ENCODE results near the gene ZIC4.

ZIC4 gene

DNA sequence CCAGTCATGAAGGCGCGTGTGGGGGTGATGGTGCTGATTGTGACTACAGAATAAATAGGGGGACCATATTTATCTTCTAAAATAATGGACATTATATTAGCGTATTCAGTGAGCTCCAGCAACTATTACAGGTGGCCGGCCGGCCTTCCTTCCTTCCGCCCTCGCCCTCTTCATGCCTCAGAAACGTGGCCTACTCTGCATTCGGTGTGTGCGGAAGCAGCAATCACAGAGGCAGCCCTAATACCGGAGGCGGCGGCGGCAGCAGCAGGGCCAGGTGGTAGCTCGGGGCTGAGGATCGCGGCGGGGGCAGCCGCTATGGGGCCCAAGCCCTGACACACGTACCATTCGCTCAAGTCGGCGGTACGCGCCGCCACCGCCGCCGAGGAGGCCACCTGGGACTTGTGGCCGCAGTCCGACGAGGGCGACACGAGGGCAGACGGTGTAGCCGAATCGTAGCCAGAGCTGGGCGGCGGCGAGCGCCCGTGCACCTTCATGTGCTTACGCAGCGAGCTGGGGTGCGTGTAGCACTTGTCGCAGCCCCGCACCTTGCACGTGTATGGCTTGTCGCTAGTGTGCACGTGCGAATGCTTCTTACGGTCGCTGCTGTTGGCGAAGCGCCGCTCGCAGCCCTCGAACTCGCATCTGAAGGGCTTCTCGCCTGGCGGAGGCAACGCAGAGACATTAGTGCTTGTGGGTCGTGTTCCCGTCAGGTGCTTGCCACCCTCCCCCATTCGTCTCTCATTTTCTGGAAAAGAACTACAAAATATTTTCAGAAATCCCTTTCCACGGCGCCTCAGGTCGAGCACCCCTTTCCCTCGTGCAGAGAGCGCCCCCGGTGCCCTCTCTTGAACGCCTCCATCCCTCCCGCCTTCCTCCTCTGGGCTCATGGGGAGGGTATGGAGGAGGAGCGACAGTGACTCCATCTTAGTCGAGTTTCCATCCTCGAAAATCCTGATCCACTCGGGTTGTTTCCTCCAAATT, 15.5 kb downstream of the ZIC4 start:
- H3K27me3 ChIP-seq (replicated peaks; ENCODE audit: control insufficient read depth, insufficient read depth, low read length, poor library complexity, severe bottlenecking): peaks cover 47% of the 10 kb centered on the region
- H3K36me3 ChIP-seq (ENCODE audit: control insufficient read depth, insufficient read depth, low read length): no peaks in the 10 kb centered on the region
- no peak for DNase-seq
- H3K27ac ChIP-seq (ENCODE audit: insufficient read depth, low read length, poor library complexity, severe bottlenecking): no peak overlapping the region
- no peaks in the 10 kb centered on the region for H3K4me1 ChIP-seq (ENCODE audit: control insufficient read depth, insufficient read depth, low read length, poor library complexity, severe bottlenecking)
- no peaks in the 10 kb centered on the region for H3K9me3 ChIP-seq (ENCODE audit: control insufficient read depth, low read length)
- no peak overlapping the region for H3K4me3 ChIP-seq (ENCODE audit: insufficient read depth, low read depth, low read length, poor library complexity, severe bottlenecking)

DNA sequence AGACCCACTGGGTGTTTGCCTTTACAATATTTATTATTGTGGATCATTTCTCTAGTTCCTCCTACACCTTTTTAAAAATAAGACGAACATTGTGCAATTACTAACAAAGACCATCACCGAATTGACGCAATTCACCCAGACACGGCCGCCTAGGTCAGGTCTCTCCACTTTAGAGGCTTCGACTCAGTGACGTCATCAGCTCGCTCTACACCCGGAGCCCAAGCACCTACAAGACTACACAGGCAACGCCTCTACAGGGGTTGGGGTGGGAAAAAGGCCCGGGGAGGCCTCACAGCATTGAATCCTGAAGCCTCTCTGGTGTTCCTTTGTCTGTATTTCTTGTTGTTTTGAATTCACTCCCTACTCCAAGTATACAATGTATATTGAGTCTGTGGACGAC, 16.6 kb downstream of the ZIC4 start:
- H3K27me3 ChIP-seq (replicated peaks; ENCODE audit: control insufficient read depth, insufficient read depth, low read length, poor library complexity, severe bottlenecking): peaks cover 58% of the 10 kb centered on the region
- H3K27ac ChIP-seq (ENCODE audit: insufficient read depth, low read length, poor library complexity, severe bottlenecking): no peak overlapping the region
- H3K9me3 ChIP-seq (ENCODE audit: control insufficient read depth, low read length): no peaks in the 10 kb centered on the region
- H3K36me3 ChIP-seq (ENCODE audit: control insufficient read depth, insufficient read depth, low read length): no peaks in the 10 kb centered on the region
- DNase-seq: no peak
- H3K4me1 ChIP-seq (ENCODE audit: control insufficient read depth, insufficient read depth, low read length, poor library complexity, severe bottlenecking): no peaks in the 10 kb centered on the region
- H3K4me3 ChIP-seq (ENCODE audit: insufficient read depth, low read depth, low read length, poor library complexity, severe bottlenecking): no peak overlapping the region

GRCh38 chr3:147388700-147389580, 17.4 kb downstream of the ZIC4 start:
- no peak for DNase-seq
- peaks cover 63% of the 10 kb centered on the region for H3K27me3 ChIP-seq (replicated peaks; ENCODE audit: control insufficient read depth, insufficient read depth, low read length, poor library complexity, severe bottlenecking)
- no peaks in the 10 kb centered on the region for H3K4me1 ChIP-seq (ENCODE audit: control insufficient read depth, insufficient read depth, low read length, poor library complexity, severe bottlenecking)
- H3K9me3 ChIP-seq (ENCODE audit: control insufficient read depth, low read length): no peaks in the 10 kb centered on the region
- no peak overlapping the region for H3K27ac ChIP-seq (ENCODE audit: insufficient read depth, low read length, poor library complexity, severe bottlenecking)
- H3K36me3 ChIP-seq (ENCODE audit: control insufficient read depth, insufficient read depth, low read length): no peaks in the 10 kb centered on the region
- H3K4me3 ChIP-seq (ENCODE audit: insufficient read depth, low read depth, low read length, poor library complexity, severe bottlenecking): no peak overlapping the region

GRCh38 chr3:147387885-147388699, 18.3 kb downstream of the ZIC4 start:
- H3K27me3 ChIP-seq (replicated peaks; ENCODE audit: control insufficient read depth, insufficient read depth, low read length, poor library complexity, severe bottlenecking): peaks cover 63% of the 10 kb centered on the region

DNA sequence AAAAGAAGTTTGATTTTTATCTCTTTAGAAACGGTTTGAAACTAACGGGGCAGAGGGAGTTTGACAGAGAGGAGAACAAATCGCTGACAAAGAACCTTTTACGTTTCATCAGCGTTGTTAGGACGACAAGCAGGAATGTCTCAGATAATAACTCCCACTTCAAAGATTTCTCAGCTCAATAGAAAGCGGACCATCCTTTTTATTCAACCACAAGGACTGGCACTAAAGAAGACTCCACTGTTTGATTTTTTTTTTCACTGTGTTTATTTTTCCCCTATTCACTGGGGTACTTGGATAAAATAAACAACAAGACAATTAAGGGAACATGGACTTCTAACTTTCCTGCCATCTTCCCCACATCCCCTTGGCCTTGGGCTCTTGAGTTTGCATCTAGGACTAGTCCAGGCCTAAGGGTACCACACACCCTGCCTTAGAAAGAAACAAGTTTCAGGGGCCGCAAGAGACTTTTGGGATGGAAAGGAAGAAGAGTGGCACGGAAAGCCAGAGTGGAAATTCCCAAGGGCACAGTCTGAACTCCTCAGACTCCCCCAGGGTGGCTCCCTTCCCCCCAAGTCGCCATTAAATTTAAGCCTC, 19.0 kb downstream of the ZIC4 start:
- no peak for DNase-seq
- Histone ChIP-seq H3K4me3 (ENCODE audit: insufficient read depth, low read depth, low read length, poor library complexity, severe bottlenecking) (no peak overlapping the region), H3K27ac (ENCODE audit: insufficient read depth, low read length, poor library complexity, severe bottlenecking) (no peak overlapping the region), H3K9me3 (ENCODE audit: control insufficient read depth, low read length) (no peaks in the 10 kb centered on the region), H3K4me1 (ENCODE audit: control insufficient read depth, insufficient read depth, low read length, poor library complexity, severe bottlenecking) (no peaks in the 10 kb centered on the region), H3K36me3 (ENCODE audit: control insufficient read depth, insufficient read depth, low read length) (no peaks in the 10 kb centered on the region), H3K27me3 (replicated peaks; ENCODE audit: control insufficient read depth, insufficient read depth, low read length, poor library complexity, severe bottlenecking) (peaks cover 57% of the 10 kb centered on the region)

More at GRCh38 chr3:147387885-147388699, 18.3 kb downstream of the ZIC4 start:
- no peak overlapping the region for H3K4me3 ChIP-seq (ENCODE audit: insufficient read depth, low read depth, low read length, poor library complexity, severe bottlenecking)
- no peaks in the 10 kb centered on the region for H3K9me3 ChIP-seq (ENCODE audit: control insufficient read depth, low read length)
- H3K27ac ChIP-seq (ENCODE audit: insufficient read depth, low read length, poor library complexity, severe bottlenecking): no peak overlapping the region
- H3K36me3 ChIP-seq (ENCODE audit: control insufficient read depth, insufficient read depth, low read length): no peaks in the 10 kb centered on the region
- DNase-seq: no peak
- H3K4me1 ChIP-seq (ENCODE audit: control insufficient read depth, insufficient read depth, low read length, poor library complexity, severe bottlenecking): no peaks in the 10 kb centered on the region

GRCh38 chr3:147385059-147386012, 21.0 kb downstream of the ZIC4 start:
- DNase-seq: no peak
- Histone ChIP-seq H3K9me3 (ENCODE audit: control insufficient read depth, low read length) (no peaks in the 10 kb centered on the region), H3K4me3 (ENCODE audit: insufficient read depth, low read depth, low read length, poor library complexity, severe bottlenecking) (no peak overlapping the region), H3K27me3 (replicated peaks; ENCODE audit: control insufficient read depth, insufficient read depth, low read length, poor library complexity, severe bottlenecking) (peaks cover 47% of the 10 kb centered on the region), H3K36me3 (ENCODE audit: control insufficient read depth, insufficient read depth, low read length) (no peaks in the 10 kb centered on the region), H3K4me1 (ENCODE audit: control insufficient read depth, insufficient read depth, low read length, poor library complexity, severe bottlenecking) (no peaks in the 10 kb centered on the region), H3K27ac (ENCODE audit: insufficient read depth, low read length, poor library complexity, severe bottlenecking) (no peak overlapping the region)

DNA sequence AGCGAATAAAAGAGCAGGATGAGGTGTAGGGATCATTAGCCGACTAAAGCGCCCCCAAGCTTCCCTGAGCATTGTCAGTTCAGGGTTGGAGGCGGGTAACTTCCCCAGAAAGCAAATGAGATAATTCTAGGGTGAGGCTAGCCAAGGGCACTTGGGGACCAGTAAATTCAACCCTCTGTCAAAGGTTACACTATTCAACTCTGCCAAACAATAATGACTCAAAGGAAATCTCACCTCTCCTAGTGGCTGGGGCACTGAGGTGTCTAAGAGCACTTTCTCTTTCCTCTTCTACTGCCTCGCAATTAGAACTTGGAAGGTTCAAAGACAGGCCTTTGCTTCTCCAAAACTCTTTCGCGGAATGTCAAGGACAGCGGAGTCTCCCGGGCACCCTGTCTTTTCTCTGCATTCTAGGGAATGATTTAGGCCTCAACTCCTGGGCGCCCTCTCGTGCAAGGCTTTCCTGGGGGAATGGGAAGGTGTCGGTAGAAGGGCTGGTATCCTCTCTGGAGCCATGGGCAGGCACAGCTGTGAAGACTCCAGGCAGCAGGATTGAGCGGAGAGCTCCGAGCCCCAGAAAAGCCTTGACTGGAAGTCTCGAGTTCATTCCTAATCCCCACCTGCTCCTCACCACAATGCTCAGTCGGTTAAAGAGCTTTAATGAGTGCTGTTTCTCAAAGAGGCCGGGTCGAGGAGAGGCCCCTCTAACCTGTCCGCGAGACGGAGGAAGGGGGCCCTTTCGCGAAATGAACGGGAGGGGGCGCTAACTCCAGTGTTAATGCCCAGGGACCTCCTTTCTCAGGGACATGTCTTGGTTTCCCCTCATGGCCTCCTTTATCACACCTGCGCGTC, 21.9 kb downstream of the ZIC4 start:
- no peaks in the 10 kb centered on the region for H3K9me3 ChIP-seq (ENCODE audit: control insufficient read depth, low read length)
- peaks cover 44% of the 10 kb centered on the region for H3K27me3 ChIP-seq (replicated peaks; ENCODE audit: control insufficient read depth, insufficient read depth, low read length, poor library complexity, severe bottlenecking)

GRCh38 chr3:147383617-147384016, 22.7 kb downstream of the ZIC4 start:
- Histone ChIP-seq H3K4me1 (ENCODE audit: control insufficient read depth, insufficient read depth, low read length, poor library complexity, severe bottlenecking) (no peaks in the 10 kb centered on the region), H3K27me3 (replicated peaks; ENCODE audit: control insufficient read depth, insufficient read depth, low read length, poor library complexity, severe bottlenecking) (peaks cover 38% of the 10 kb centered on the region), H3K4me3 (ENCODE audit: insufficient read depth, low read depth, low read length, poor library complexity, severe bottlenecking) (no peak overlapping the region), H3K9me3 (ENCODE audit: control insufficient read depth, low read length) (no peaks in the 10 kb centered on the region), H3K27ac (ENCODE audit: insufficient read depth, low read length, poor library complexity, severe bottlenecking) (no peak overlapping the region), H3K36me3 (ENCODE audit: control insufficient read depth, insufficient read depth, low read length) (no peaks in the 10 kb centered on the region)
- no peak for DNase-seq

More for the DNA sequence above, 21.9 kb downstream of the ZIC4 start:
- Histone ChIP-seq H3K36me3 (ENCODE audit: control insufficient read depth, insufficient read depth, low read length) (no peaks in the 10 kb centered on the region), H3K4me3 (ENCODE audit: insufficient read depth, low read depth, low read length, poor library complexity, severe bottlenecking) (no peak overlapping the region), H3K27ac (ENCODE audit: insufficient read depth, low read length, poor library complexity, severe bottlenecking) (no peak overlapping the region), H3K4me1 (ENCODE audit: control insufficient read depth, insufficient read depth, low read length, poor library complexity, severe bottlenecking) (no peaks in the 10 kb centered on the region)
- no peak for DNase-seq

Measured in effector memory CD4-positive, alpha-beta T cell (primary cell).